ENCODE results near the gene BMPR1A.

- no peak for TF ChIP-seq POLR2A (IDR thresholded peaks at IDR 0.05; ENCODE audit: low read length)
- TF ChIP-seq GATA1 (IDR thresholded peaks at IDR 0.05; ENCODE audit: low read depth, low read length): no peak
Observed at GRCh38 chr10:86775870-86776180, 19.4 kb downstream of the BMPR1A start.
